ENCODE results near the gene KCNH4.
"Not testable (repeated sequence)": the region's sequence is repeated elsewhere in the genome, so short reads cannot be mapped to it uniquely, and the experiment has no call there.

Gene KCNH4

GRCh38 chr17:42193969-42194899, 13.3 kb upstream of the KCNH4 start, which contains the start of gene GHDC:
TSS of gene GHDC (minus strand) at chr17:42194494. CDS start at chr17:42193581, 913 bp downstream.
- peak; percentile 68 for DNase-seq

DNA sequence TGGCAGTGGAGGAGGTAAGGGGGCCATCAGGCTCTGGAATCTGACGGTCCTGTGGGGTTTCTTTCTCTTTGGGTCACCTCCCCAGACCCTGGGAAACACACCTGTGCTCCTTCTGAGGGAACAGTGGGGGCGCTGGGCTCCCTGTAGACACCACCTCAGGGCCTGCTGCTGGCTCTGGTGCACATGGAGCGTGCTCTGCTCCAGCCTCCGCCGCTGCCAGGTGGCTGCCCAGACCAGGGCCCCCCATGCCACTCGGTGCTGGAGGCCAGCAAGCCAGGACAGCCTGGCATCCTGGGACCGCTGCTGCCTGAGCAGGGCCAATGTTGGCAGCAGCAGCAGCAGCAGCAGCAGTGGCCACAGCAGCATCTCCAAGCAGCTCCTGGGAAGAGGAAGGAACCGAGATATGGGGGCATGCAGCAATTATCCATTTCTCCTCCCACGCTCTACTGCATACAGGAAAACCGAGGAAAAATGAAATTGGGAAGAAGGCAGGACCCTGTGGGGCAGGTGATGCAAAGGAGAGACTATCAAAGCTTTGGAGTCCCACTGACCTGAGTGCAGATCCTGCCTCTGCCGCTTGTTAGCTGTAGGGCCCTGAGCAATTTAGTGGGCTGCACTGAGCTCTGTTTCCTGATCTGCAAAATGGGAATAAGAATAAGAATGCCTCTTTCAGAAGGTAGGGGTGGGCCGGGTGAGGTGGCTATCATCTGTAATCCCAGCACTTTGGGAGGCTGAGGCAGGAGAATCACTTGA, 12.4 kb upstream of the KCNH4 start:
- no peak for DNase-seq

- DNase-seq, result no peak
Measured at GRCh38 chr17:42192189-42193126, 11.5 kb upstream of the KCNH4 start.

- DNase-seq, result no peak
Measured at GRCh38 chr17:42191275-42191608, 10.3 kb upstream of the KCNH4 start.

DNA sequence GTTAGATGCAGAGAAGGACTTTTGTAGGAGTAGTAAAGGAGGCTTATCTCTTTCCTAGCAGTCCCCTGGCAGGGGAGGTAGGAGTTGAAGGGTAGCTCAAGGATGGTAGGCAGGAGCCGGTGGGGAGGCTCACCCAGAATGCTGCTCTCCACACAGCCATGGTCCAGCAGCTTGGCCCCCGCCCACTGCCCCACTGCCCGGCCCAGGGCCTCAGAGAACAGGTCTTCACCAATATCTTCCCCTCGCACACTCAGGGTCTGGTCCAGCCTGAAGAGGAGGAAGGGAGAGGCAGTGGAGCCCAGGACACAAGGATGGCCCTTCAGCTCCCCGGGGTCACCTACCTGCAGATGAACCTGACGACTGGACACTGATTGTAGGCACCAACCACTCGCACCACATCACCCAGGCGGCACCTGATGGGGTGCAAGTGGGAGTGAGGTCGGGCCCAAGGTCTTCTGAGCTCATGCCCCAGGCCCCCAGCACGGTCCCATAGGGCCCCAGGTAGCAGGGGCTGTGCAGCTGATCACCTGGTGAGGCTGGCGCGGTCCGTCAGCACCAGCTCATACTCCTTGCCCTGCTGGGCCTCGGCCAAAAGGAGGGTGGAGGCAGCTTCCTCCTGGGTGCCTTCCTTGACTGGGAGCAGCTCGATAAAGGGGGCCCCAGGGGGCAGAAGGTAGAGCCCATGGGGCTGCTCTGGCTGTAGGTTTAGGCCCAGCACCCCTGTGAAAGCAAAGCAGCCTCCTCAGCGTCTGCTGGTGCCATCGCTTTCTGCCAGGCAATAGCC, 9.7 kb upstream of the KCNH4 start:
- no peak for DNase-seq

DNA sequence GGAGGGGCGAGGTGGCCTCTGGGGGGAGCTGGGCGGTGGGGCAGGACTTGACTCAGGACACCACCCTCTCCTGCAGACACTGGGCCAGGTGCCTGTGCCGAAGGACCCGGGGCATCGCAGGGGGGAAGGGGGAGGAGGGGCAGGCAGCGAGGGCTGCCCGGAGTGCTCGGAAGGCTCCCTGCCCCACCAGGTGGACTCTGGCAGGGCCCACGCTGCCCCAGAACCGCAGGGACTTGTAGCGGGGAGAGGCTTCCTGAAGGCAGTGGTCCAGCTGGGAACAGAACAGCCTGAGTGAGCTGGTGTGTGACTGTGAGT, 8.7 kb upstream of the KCNH4 start:
- no peak for DNase-seq

DNA sequence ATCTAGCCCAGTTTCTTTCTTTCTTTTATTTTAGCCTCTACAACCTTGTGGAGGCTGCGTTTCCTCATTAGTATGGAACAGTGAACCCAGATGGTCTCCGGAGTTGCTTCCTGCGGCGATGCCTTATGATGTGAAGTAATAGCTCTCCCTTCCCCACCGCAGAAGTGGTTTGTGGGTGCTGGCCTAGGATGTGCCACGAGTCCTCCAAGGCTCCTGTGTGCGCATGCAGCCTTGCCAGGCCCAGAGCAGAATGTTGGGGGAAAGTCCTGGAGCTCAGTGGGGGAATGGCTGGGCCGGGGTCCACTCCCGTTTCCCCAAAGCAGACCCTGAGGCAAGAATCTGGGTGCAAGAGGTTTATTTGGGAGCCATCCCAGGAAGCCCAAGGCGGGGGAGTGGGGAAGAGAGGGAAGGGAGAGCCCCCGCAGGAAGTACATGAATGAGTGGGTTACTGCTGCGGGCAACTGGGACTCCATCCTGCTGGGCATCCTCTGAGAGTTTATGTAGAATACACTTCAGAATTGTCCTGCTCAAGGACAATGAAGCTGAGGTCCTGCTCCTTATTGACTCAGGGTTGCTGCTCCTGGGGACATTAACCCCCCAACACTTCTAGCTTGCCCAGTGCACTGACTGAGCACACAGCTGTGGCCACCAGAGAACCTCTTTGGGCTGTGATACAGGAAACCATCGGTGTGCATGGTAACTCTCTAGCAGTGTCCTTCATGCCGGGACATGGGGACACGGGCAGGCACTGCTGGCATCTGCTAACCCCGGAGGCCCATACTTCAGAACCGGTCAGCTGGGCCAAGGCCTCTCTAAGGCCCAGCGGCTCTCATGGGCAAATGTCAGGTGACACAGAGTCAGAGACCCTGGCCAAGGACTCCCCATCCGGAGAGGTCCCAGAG, 8.1 kb upstream of the KCNH4 start:
- no peak for DNase-seq

- DNase-seq, result no peak
Measured at GRCh38 chr17:42187833-42188232, 6.9 kb upstream of the KCNH4 start.

DNA sequence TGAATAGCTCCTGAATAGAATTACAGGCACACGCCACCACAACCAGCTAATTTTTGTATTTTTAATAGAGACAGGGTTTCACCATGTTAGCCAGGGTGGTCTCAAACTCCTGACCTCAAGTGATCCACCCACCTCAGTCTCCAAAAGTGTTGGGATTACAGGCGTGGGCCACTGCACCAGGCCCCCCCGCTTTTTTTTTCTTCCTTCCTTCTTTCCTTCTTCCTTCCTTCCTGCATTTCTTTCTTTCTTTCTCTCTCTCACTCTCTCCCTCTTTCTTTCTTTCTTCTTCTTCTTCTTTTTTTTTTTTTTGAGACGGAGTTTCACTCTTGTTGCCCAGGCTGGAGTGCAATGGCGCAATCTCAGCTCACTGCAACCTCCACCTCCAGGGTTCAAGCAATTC, 5.2 kb upstream of the KCNH4 start:
- DNase-seq, result not testable (repeated sequence)

GRCh38 chr17:42185621-42185930, 4.6 kb upstream of the KCNH4 start:
- DNase-seq, result no peak

GRCh38 chr17:42184713-42185620, 4.0 kb upstream of the KCNH4 start, which contains the start of gene HCRT:
TSS of gene HCRT (minus strand) at chr17:42185452. CDS start at chr17:42185365, 87 bp downstream.
- no peak for DNase-seq

GRCh38 chr17:42183741-42184711, 3.1 kb upstream of the KCNH4 start:
- DNase-seq, result peak; percentile 57

DNA sequence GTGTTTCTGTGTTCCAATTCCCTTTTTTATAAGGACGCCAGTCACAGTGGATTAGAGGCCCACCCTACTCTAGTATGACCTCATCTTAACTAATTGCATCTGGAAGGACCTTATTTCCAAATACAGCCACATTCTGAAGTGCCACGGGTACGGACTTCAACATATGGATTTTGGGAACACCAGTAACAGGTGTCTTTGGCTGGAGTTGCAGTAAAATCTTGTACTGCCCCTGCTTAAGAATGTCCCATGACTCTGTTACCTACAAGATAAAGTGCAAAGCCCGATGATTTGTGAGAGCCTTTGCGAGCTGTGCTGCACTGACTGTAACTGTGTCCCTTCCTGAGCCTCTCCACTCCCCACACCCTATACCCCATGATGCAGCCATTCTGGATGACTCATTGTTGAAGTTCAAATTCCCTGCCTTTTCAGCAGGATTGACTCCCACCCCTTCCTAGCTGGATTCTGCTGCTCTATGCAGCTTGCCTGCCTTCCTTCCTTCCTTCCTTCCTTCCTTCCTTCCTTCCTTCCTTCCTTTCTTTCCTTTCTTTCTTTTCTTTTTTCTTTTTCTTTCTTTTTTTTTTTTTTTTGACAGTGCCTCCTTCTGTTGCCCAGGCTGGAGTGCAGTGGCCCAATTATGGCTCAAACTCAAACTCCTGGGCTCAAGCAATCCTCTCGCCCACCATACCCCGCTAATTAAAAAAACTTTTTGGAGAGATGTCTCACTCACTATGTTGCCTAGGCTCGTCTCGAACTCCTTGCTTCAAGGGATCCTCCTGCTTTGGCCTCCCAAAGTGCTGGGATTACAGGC, 2.2 kb upstream of the KCNH4 start:
- DNase-seq, result no peak

DNA sequence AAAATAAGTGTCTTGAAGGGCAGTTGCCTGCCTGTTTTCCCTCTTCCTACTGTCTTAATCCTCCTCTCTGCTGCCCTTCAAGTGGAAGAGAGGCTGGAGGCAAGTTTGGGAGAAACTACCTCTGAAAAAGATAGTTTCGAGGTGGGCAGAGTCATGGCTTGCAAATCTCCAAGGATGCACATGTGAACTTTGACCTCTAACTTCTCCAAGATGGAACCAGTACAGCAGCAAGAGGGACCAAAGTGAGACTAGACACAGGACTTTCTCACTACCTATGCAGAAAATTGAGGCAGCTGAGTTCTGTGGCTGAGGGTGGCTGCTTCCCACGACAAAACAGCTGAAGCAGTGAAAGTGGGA, 887 bp upstream of the KCNH4 start:
- DNase-seq, result no peak

- no peak for DNase-seq
Measured at GRCh38 chr17:42180411-42180921, 476 bp downstream of the KCNH4 start.

DNA sequence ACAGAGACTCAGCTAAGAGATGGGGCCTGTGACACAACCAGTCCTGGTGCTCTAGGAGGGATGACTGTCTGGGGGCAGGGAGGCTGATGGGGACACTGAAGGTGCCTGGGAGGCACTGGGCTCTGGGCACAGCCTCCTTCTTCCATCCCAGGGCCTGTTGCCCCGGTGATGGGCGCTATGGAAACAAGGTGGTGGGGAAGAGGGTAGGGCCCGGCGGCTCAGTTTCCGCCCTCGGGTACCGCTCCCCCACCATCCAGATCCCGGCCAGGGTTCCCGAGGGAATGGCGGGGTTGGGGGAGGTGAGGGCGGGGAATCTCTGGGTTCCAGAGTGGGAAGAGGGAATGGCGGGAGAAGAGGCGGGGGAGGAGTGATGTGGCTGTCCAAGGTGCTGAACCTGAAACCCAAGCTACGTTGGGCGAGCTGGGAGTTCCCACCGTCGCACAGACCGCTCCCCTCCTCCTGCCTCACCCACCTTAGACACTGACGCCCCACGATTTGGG, 981 bp downstream of the KCNH4 start:
- DNase-seq, result no peak

GRCh38 chr17:42179335-42179734, 1.6 kb downstream of the KCNH4 start:
- no peak for DNase-seq

- DNase-seq, result no peak
Measured at GRCh38 chr17:42178817-42179216, 2.1 kb downstream of the KCNH4 start.
